ENCODE results near the gene COPA. TPM values are rescaled to one million over a fixed set of nuclear protein-coding genes. Genes with fewer than 3 reads are reported as not detected.

The COPA gene
- polyA plus RNA-seq, 3 donors, result 76.7 to 199 (median 195) TPM

- Mint-ChIP-seq H3K27ac (peak overlapping the region in 2 of 7 donors; percentile 49 to 63), H3K4me3 (no peak overlapping the region), H3K36me3 (peaks cover 82 to 90% of the 10 kb centered on the region in 2 donors), H3K4me1 (no peaks in the 10 kb centered on the region), H3K27me3 (ENCODE audit: low read depth in 3 of 3) (no peaks in the 10 kb centered on the region), H3K9me3 (no peaks in the 10 kb centered on the region)
- intact Hi-C loops (cut with micrococcal nuclease), result no loop called here
- Histone ChIP-seq H3K79me2 (ENCODE audit: insufficient read depth, low read length) (peaks cover 7% of the 10 kb centered on the region), H3K27ac (ENCODE audit: low read depth in 1 of 2, low read length in 2 of 2) (no peak overlapping the region), H4K20me1 (ENCODE audit: insufficient read depth, low read length) (peaks cover 26% of the 10 kb centered on the region), H3K36me3 (replicated peaks in 1 of 2; ENCODE audit: control insufficient read depth in 1 of 2, insufficient read depth in 2 of 2, low read length in 2 of 2) (peaks cover 76 to 97% of the 10 kb centered on the region in 2 donors), H3K4me2 (replicated peaks; ENCODE audit: extremely low read depth, low read length, poor library complexity, severe bottlenecking) (no peak overlapping the region), H3K9me3 (replicated peaks in 1 of 2; ENCODE audit: control insufficient read depth in 1 of 2, insufficient read depth in 1 of 2, low read length in 2 of 2) (no peaks in the 10 kb centered on the region), H3K27me3 (ENCODE audit: control insufficient read depth in 2 of 2, insufficient read depth in 2 of 2, low read length in 2 of 2) (no peaks in the 10 kb centered on the region), H2AFZ (ENCODE audit: insufficient read depth, low read depth, low read length, poor library complexity, severe bottlenecking) (no peak overlapping the region), H3K4me1 (ENCODE audit: control insufficient read depth in 1 of 2, insufficient read depth in 2 of 2, low read length in 2 of 2) (no peaks in the 10 kb centered on the region), H3K9ac (ENCODE audit: insufficient read depth, low read length, poor library complexity, severe bottlenecking) (no peak overlapping the region), H3K4me3 (replicated peaks in 1 of 3; ENCODE audit: low read depth in 2 of 3, low read length in 3 of 3) (no peak overlapping the region)
- DNase-seq, result no peak
- WGBS (ENCODE audit: insufficient coverage), result 99% methylated on average over 16 of the region's 24 CpGs
- no peak for TF ChIP-seq CTCF (IDR thresholded peaks at IDR 0.05)
Observed at GRCh38 chr1:160239582-160240299, 103.3 kb downstream of the COPA start.

Small RNA genes lying within 50 kb of the gene (small RNA-seq; reads per million reads assigned to genes)
- gene RF00019 (ENCODE audit: insufficient read length, low read depth) (not detected), gene RNU4-42P (ENCODE audit: insufficient read length, low read depth) (5.2 reads per million, percentile 52 among the genes with 10 or more reads in this experiment)

Other genes with a start within 250 kb of the COPA start
- 10 to 100 TPM in 2 of 3 donors, 1 to 10 TPM in 1; 9.6 to 23.9 (median 10.8) TPM for gene IGSF8, start 244.6 kb downstream of the COPA start, polyA plus RNA-seq
- gene ATP1A2, start 227.5 kb downstream of the COPA start, polyA plus RNA-seq, result under 1 TPM in 1 of 3 donors, not detected in 2; 0.03 TPM
- 10 to 100 TPM in 1 of 3 donors, under 1 TPM in 1, not detected in 1; 1.00 to 16.0 TPM for gene ATP1A4, start 191.6 kb downstream of the COPA start, polyA plus RNA-seq
- gene CASQ1, start 152.7 kb downstream of the COPA start, polyA plus RNA-seq, result 10 to 100 TPM in 1 of 3 donors, under 1 TPM in 1, not detected in 1; 0.09 to 11.1 TPM
- 100 to 1,000 TPM in 1 of 3 donors, 10 to 100 TPM in 2; 23.6 to 163 (median 38.1) TPM for gene PEA15, start 137.9 kb downstream of the COPA start, polyA plus RNA-seq
- 100 to 1,000 TPM in 1 of 3 donors, 10 to 100 TPM in 2; 35.5 to 205 (median 44.6) TPM for gene DCAF8, start 80.7 kb downstream of the COPA start, polyA plus RNA-seq
- 10 to 100 TPM; 17.4 to 38.2 (median 37.4) TPM for gene PEX19, start 58.1 kb downstream of the COPA start, polyA plus RNA-seq
- 100 to 1,000 TPM; 125 to 238 (median 145) TPM for gene NCSTN, start 133 bp upstream of the COPA start, polyA plus RNA-seq
- gene NHLH1, start 23.8 kb upstream of the COPA start, polyA plus RNA-seq, result 1 to 10 TPM in 1 of 3 donors, not detected in 2; 1.0 TPM
- gene VANGL2, start 57.3 kb upstream of the COPA start, polyA plus RNA-seq, result under 1 TPM in 1 of 3 donors, not detected in 2; 0.01 TPM
- gene SLAMF6, start 180.0 kb upstream of the COPA start, polyA plus RNA-seq, result under 1 TPM; 0.32 to 0.72 (median 0.50) TPM
- gene CD84, start 236.2 kb upstream of the COPA start, polyA plus RNA-seq, result 10 to 100 TPM; 14.5 to 33.5 (median 31.8) TPM